ENCODE measurements around the gene SLC2A11.

Gene SLC2A11

GRCh38 chr22:23836281-23836680, 21.4 kb upstream of the SLC2A11 start:
- no peak for TF ChIP-seq CTCF (conservative IDR thresholded peaks at IDR 0.05; ENCODE audit: low read depth, low read length)
- DNase-seq (ENCODE audit: low read depth), result no peak
- no peak overlapping the region for H3K4me3 ChIP-seq (ENCODE audit: low read depth, low read length)

DNA sequence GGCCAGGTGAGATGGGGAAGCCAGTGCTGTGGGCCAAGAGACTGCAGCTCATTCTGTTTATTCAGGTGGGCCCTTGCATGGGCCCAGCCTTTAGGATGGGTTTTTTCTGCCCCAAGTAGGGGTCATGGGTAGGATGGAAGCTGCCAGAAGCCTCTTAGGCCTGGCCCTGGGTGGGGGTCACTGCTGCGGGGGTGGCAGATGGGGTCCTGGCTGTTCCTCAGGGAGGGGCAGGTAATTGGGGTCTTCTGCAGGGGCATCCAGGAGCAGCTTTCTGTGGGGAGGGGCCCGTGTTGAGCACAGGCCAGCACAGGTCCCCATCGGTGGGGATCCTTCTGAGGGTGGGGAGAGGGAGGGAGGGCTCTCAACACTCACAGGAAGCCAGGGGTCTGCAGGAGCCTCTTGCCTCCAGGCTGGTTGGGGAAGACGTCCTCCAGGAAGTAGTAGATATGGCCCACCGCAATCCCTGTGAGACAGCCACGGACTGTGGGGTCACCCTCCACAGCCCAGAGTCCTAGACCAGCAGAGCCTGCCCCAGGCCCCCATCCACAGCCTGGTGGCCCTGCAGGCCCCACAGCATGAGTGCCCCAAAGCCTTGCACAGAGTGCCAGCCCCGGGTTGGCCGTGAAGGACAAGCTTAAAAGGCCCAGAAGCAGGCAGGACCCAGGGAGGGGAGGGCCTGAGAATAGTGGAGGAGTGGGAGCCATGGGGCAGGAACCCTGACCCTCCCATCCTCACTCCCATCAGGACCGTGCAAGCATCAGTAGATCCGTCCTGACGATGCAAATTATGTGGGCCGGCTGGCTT, 20.8 kb upstream of the SLC2A11 start:
- no peak for DNase-seq (ENCODE audit: low read depth)
- H3K4me3 ChIP-seq (ENCODE audit: low read depth, low read length), result no peak overlapping the region
- no peak for TF ChIP-seq CTCF (conservative IDR thresholded peaks at IDR 0.05; ENCODE audit: low read depth, low read length)

GRCh38 chr22:23837496-23837859, 20.2 kb upstream of the SLC2A11 start:
- no peak for TF ChIP-seq CTCF (conservative IDR thresholded peaks at IDR 0.05; ENCODE audit: low read depth, low read length)
- no peak for DNase-seq (ENCODE audit: low read depth)
- no peak overlapping the region for H3K4me3 ChIP-seq (ENCODE audit: low read depth, low read length)

GRCh38 chr22:23837911-23838680, 19.6 kb upstream of the SLC2A11 start:
- no peak for TF ChIP-seq CTCF (conservative IDR thresholded peaks at IDR 0.05; ENCODE audit: low read depth, low read length)
- no peak overlapping the region for H3K4me3 ChIP-seq (ENCODE audit: low read depth, low read length)
- no peak for DNase-seq (ENCODE audit: low read depth)

DNA sequence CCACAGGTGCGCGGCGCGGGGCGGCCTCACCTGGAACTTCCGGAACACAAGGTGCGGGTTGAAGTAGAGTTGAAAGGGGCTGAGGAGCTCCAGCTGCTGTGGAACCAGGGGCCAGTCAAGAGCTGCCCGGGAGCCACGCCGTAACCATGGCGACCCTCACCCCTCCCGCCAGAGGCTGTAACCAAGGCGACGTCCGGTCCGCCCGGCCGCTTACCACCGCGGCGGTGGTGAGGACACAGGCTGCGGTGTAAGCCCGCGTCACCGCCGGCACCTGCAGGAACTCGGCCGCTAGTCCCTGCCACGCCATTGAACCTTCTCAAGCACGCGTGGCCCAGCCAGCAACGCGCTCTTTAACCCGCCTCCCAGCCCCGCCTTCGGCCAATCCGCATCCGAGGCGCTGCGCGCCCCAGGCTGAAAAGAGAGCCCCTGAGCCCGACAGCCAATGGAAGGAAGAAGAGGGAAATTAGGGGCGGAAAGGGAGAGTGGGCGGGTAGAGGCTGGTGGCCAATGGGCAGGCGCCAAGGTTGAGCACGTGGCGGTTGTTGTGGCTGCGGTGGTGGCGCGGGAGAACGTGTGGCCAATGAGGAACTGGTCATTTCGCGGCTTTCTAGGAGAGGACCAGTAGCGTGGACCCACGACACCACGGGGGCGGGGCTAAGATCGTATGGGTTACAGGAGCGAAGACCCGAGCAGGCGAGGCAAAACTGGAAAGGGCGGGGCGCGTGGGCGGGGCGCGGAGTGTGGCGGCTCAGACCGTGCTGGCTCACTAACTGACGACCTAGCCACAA, 18.8 kb upstream of the SLC2A11 start, which contains the start of gene DERL3:
TSS of gene DERL3 (minus strand) at position 326 of the 788 bp plus-strand sequence. CDS start at position 307, 19 bp downstream.
- DNase-seq (ENCODE audit: low read depth), result peak; percentile 99
- peak within 1 kb of the TSS; percentile 54 for H3K4me3 ChIP-seq (ENCODE audit: low read depth, low read length)
- no peak for TF ChIP-seq CTCF (conservative IDR thresholded peaks at IDR 0.05; ENCODE audit: low read depth, low read length)

- TF ChIP-seq CTCF (conservative IDR thresholded peaks at IDR 0.05; ENCODE audit: low read depth, low read length), result no peak
- no peak for DNase-seq (ENCODE audit: low read depth)
- no peak overlapping the region for H3K4me3 ChIP-seq (ENCODE audit: low read depth, low read length)
Observed at GRCh38 chr22:23840026-23840425, 17.6 kb upstream of the SLC2A11 start.

Measured in choroid plexus epithelial cell (primary cell).